Posterior vena cava (tissue), 2 donors: ENCODE data around the gene AMPD3. TPM values are rescaled to one million over a fixed set of nuclear protein-coding genes. Genes with fewer than 3 reads are reported as not detected.

Experiments
- DNase-seq: peaks from one replicate; pipeline ENCODE4 v3.0.0-alpha.2; 2020; ENCODE audit warnings: low spot score
- intact Hi-C, 2 donors: fragments of 100-400 bp; cut with DNase I; formaldehyde crosslinking; loops; one replicate each; pipeline versions ENCODE4 v1.14.1 to v1.14.2; 2022 to 2023
- total RNA-seq, 2 donors: library from RNA; stranded (reverse); fragmentation: NEBNext Ultra II Directional; extraction: Animal tissue kit (Norgen Biotek cat#: 25700); gene quantifications; one replicate each; pipeline ENCODE4 v1.2.1, GENCODE V29; 2021
- donor health status: DM: yes; HTN: yes; CAD: no.
- donor health status: DM: yes; HTN: yes; CAD: no.

Gene AMPD3
- total RNA-seq, 2 donors from 2014 or later, result 6.5 to 6.9 TPM

- no peak for DNase-seq
- intact Hi-C loops, result no loop called here
Measured at GRCh38 chr11:10481560-10482349, 26.7 kb downstream of the AMPD3 start.

DNA sequence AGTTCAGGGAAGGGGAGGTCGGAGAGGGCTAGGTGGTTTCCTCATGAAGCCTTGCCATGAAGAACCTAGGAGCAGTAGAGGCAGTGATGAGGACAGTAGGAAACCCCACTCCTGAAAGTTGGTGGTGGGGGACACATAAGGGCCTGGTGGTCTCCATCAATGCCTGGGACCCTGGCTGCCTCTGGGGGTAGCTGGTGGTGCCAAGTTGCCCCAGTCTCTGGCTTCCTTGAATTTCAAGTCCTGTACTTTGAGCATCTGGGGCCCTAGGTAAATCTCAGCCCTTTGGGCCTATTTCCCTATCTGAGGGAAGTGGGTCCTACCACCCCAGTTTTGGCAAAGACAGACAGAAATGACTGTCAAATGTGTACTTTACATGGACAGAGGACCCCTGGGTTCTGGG, 28.1 kb downstream of the AMPD3 start:
- DNase-seq, result no peak
- intact Hi-C loops, result no loop called here

DNA sequence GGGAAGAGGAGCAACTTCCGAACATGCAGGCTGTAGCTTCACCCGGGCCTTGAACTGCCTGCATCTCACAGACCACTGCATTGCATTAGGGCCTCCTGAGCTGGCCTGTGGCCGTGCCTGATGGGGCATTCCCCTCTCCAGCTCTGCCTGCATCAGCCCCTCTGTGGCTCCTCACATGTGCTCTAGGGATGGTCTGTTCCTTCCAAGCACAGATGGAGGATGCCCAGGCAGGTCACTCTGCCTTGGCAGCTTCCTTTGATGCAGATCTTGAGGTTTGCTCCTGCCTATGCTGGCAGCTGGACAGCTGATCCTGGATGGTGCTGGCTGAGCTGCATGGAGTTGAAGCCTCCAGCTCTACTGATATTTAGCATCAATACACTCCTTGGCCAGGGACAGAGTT, 28.5 kb downstream of the AMPD3 start:
- intact Hi-C loops, result no loop called here
- DNase-seq, result no peak

GRCh38 chr11:10484461-10485180, 29.6 kb downstream of the AMPD3 start:
- intact Hi-C loops, result no loop called here
- DNase-seq, result no peak

- intact Hi-C loops, result no loop called here
- DNase-seq, result no peak
Measured at GRCh38 chr11:10485646-10486045, 30.6 kb downstream of the AMPD3 start.

GRCh38 chr11:10486161-10486840, 31.2 kb downstream of the AMPD3 start:
- intact Hi-C loops, result no loop called here
- no peak for DNase-seq

DNA sequence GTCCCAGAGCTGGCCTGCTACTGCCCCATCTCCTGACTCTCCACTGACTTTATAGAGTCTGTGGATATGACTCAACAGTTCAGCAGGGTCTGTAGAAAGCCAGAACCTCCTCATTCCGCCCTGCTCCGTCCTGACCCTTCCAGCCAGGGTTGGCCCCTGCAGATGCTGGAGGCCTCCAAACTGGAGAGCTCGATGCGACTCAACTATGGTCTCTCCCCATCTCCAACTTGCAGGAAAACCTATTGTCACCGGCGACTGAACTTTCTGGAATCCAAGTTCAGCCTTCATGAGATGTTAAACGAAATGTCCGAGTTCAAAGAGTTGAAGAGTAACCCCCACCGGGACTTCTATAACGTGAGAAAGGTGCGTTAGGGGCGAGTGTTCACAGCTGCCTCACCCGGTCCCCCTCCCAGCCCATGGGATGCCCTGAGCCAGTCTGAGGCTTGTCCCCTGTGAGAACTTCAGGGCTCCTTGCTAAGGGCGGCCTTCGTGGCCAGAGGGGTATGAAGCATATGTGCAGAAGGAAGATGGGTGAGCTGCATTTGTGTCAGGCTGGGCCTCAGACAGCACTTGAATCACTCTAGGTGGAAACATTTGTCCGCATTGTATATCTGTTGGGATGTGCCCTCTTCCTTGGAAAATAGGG, 32.1 kb downstream of the AMPD3 start:
- intact Hi-C loops, result no loop called here
- DNase-seq, result peak; percentile 67

DNA sequence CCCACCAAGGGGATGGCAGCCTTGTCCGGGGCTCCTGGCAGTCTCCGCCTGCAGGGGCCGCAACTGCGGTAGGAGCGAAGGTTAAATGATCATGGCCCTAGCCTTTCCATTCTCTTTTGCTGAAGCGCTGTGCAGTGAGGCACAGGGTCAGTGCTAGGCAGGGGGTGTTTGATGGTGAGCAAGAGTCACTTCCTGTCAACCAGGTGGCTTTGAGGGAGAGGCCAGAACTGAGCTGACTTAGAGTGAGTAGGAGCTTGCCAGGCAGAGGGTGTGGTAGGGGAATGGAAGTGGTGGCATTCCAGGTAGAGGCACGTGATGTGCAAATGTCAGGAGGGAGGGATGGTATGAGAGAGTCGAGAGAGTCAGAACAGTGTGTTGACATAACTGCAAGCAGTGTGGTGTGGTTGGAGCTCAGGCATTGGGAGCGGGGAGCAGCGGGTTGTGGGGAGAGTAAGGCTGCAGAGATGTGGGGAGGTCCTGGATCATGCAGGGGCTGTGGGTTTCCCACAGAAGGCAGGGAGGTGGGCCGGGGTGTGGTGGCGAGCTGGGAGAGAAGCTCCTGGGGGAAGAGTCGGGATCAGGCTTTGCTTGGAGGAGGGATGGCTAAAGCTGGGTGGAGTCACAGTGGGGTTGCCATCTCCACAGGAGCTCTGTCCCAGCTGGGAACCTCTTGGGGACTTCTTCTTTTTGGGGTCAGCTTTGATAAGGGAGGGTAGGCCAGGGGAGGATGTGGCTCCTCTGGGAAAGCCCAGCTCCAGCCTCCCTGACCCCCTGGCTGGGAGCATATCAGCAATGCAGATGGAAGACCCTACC, 33.3 kb downstream of the AMPD3 start:
- peak; percentile 70 for DNase-seq

DNA sequence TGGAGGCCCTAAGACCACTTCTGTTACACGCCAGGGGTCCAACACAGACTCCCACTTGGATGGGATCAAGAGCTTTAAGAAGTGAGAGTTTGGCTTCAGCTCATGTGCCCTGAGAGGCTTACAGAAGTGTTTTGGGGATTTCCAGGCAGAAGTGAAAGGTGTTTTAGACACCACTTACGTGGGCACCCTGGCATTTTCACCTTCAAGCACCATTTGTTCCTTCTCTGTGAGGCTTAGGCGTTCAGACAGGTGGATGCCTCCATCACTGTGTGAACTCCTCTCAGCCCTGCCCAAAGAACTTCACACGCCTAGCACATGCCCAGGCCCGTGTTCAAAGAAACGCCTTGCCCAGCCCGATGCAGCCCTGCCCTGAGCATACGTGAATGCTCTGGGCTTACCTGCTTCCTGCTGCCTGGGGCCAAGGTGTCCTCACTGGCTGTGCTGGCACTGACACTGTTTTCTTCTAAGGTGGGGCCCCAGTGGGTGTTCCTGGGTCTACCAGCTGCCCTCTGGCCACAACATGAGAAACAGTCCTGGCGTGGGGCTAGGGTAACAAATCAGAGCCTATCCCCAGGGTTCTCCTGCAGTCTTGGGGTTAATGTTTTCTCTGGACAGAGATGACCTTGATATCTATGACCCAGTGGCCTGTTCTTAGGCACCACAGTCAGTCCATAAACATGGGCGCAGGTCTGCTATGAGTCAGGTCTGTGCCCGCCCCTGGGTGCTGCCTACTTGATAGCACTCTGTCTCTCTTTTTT, 34.0 kb downstream of the AMPD3 start:
- DNase-seq, result no peak
- intact Hi-C loops, result no loop called here

More for the DNA sequence above, 33.3 kb downstream of the AMPD3 start:
- intact Hi-C loops, result no loop called here

- intact Hi-C loops, result no loop called here
- peak; percentile 72 for DNase-seq
Measured at GRCh38 chr11:10490032-10490397, 35.0 kb downstream of the AMPD3 start.

- peak; percentile 95 for DNase-seq
- intact Hi-C loops, result no loop called here
Measured at GRCh38 chr11:10490398-10491241, 35.6 kb downstream of the AMPD3 start.

GRCh38 chr11:10492084-10492483, 37.0 kb downstream of the AMPD3 start:
- no peak for DNase-seq
- intact Hi-C loops, result no loop called here

- DNase-seq, result peak; percentile 67
- intact Hi-C loops, result no loop called here
Measured at GRCh38 chr11:10493041-10493663, 38.1 kb downstream of the AMPD3 start.

GRCh38 chr11:10494636-10495463, 39.8 kb downstream of the AMPD3 start:
- intact Hi-C loops, result no loop called here
- DNase-seq, result no peak

GRCh38 chr11:10495464-10495786, 40.4 kb downstream of the AMPD3 start:
- intact Hi-C loops, result no loop called here
- no peak for DNase-seq

GRCh38 chr11:10496296-10496936, 41.4 kb downstream of the AMPD3 start:
- no peak for DNase-seq
- intact Hi-C loops, result no loop called here
